Esophagus squamous epithelium (tissue), 4 donors: ENCODE results near the gene SRGAP1.
"Not testable (repeated sequence)": the region's sequence is repeated elsewhere in the genome, so short reads cannot be mapped to it uniquely, and the experiment has no call there.

ENCODE experiments used
- POLR2A ChIP-seq, 4 donors: fragments of 450-650 bp; IDR thresholded peaks; one replicate each; pipeline ENCODE4 v1.6.1; 2017; ENCODE audit warnings: antibody characterized with exemption in 4 of 4, mild to moderate bottlenecking in 4 of 4, moderate library complexity in 3 of 4
- TF ChIP-seq, protein P1 (sequence below), 6 experiments: fragments of 450-650 bp in 4 of 6; fragments of 200-600 bp in 2 of 6; sonication (generic) in 2 of 6; IDR thresholded peaks; one replicate each; pipeline ENCODE4 v1.5.1; 2016 to 2019; ENCODE audit warnings: antibody characterized with exemption in 6 of 6, mild to moderate bottlenecking in 4 of 6, moderate library complexity in 4 of 6

- TF ChIP-seq, protein P1, sequence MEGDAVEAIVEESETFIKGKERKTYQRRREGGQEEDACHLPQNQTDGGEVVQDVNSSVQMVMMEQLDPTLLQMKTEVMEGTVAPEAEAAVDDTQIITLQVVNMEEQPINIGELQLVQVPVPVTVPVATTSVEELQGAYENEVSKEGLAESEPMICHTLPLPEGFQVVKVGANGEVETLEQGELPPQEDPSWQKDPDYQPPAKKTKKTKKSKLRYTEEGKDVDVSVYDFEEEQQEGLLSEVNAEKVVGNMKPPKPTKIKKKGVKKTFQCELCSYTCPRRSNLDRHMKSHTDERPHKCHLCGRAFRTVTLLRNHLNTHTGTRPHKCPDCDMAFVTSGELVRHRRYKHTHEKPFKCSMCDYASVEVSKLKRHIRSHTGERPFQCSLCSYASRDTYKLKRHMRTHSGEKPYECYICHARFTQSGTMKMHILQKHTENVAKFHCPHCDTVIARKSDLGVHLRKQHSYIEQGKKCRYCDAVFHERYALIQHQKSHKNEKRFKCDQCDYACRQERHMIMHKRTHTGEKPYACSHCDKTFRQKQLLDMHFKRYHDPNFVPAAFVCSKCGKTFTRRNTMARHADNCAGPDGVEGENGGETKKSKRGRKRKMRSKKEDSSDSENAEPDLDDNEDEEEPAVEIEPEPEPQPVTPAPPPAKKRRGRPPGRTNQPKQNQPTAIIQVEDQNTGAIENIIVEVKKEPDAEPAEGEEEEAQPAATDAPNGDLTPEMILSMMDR (IDR thresholded peaks at IDR 0.05) = not testable (repeated sequence)
- TF ChIP-seq POLR2A (IDR thresholded peaks at IDR 0.05) = not testable (repeated sequence)
These were observed 288.2 kb downstream of the SRGAP1 start for GRCh38 chr12:64132672-64133071.
